NCI-H510A treated with DMSO at 0.1 percent for 48 hours (cell line): ENCODE measurements around the gene GNL2.
"Not testable (repeated sequence)": the region's sequence is repeated elsewhere in the genome, so short reads cannot be mapped to it uniquely, and the experiment has no call there.

ENCODE experiments used
- DNase-seq: peaks from one replicate; lab custom pipeline; 2025; lab: John Stamatoyannopoulos, UW

GNL2 gene

GRCh38 chr1:37606481-37607263 is 10.9 kb upstream of the GNL2 start:
- no peak for DNase-seq

DNA sequence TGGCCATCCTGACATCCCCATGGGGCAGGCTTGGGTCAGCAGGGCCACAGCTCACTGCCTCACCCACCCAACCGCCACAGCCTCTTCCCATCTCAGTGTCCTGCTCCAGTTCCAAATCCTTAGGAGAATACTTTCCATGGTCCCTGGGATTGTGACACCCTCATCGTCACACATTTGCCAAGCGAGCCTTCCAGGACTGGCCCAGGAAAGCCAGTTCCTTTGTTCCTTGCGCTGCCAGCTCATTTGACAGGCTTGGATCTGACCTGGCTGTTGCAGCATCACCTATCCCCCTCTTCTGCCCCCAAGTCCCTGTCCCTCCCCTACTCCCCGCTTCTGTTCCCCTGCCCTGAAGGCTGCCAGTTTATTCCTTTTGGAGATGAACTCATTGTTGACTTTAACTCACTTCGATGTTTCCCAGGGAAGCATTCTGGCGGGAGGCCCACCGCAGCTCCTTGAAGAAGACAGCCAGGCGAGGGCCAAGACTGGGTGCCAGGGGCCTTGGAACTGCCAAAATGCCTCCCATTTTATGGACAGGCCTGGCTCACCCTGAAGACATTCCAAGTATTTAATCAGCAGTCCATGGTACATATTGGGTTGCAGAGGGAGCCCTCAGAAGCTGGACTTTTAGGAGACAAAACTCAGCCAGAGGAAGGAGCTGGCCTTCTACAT is 10.2 kb upstream of the GNL2 start:
- no peak for DNase-seq

GRCh38 chr1:37605061-37605650 is 9.4 kb upstream of the GNL2 start:
- no peak for DNase-seq

DNA sequence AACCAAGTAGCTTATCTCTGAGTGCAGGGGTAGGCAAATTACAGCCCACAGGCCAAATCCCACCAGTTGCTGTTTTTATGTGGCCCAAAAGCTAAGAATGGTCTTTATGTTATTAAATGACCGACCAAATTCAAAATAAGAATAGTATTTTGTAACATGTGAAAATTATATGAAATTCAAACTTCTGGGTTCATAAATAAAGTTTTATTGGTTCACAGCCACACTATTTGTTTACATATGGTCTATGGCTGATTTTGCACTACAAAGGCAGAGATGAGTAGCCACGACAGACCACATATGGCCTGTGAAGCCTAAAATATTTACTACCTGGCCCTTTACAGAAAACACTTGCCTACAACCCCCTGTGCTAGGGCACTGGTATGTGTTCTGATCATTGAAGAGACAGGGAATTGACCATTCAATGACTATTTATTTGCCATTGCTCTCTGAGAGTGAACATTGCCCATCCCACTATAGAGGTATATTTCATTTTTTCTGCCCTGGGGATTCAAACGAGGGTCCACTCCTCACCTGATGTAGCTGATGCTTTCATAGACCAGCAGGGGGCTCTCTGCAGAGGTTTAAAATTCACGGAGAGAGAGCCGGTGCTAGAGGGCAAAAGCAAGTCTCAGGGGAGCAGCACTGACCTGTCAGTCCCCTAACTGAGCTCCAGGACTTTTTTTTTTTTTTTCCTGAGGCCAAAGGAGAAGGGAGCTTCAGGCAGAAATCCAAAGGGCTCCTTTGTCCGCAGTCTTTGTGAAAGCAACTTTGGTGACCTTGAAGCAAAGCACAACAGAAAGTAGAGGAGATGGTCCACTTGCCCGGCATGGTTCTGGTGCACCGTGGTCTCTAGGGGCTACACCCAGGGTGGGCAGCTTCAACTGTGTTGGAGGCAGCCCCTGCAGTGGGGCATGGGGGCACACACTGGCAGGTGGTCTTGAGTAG is 7.3 kb upstream of the GNL2 start:
- DNase-seq = peak; percentile 99

DNA sequence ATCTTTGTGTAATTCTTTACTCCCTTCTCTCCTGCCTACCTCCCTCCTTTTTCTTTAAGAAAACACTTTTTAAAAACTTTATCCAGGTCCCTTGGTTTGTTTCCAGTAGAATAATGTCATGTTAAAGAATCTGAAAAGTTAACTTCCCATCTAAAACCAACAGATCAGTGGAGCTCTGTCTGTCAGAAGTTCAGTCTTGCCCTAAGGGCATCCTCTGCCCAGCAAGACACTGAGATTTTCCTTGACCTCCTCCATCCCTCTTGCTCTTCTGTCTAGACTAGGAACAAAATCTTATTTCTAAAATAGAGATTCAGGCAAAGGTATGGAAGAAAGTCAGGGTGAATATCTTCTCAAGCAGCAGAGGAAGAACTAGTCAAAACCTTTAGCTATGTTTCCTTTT is 5.7 kb upstream of the GNL2 start:
- DNase-seq = no peak

DNA sequence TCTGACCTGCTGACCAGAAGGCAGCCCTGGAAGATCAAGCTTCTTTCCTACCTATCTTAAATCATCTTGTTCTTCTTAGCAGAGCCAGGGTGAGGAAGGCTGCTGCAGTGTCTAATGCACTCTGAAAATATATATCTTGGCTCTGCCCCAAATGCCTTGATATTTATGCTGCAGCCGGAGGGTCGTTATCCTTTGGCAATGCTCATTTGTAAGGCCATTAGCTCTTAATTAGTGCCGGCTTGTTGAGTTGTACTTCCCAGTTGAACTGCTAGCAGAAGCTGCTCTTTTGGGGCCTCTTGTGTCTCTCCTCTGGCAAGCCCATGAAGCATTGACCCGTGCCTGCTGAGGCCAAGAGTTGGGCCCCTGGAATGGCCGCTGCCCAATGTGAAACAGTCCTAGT is 4.2 kb upstream of the GNL2 start:
- no peak for DNase-seq

GRCh38 chr1:37596182-37596667 is 488 bp upstream of the GNL2 start:
- no peak for DNase-seq

GRCh38 chr1:37593726-37594125 is 2.0 kb downstream of the GNL2 start:
- DNase-seq = no peak

DNA sequence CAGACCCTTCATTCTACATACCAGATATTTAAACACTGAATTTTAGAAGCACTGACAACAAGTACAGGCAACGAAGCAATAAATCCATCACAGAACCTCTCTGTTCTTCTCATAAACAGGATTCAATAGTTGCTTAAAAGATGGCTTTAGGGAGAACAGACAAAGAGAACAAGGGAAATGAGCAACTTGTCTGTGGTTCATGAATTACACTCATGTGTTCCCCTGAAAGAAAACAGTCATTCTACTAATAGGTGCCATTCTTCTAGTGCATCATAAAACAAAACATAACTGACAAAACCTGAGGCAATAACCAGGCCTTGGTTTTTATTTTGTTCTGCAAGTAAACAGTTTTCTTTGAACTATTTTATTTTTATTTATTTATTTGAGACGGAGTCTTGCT is 6.8 kb downstream of the GNL2 start:
- no peak for DNase-seq

GRCh38 chr1:37584544-37584943 is 11.2 kb downstream of the GNL2 start:
- DNase-seq = not testable (repeated sequence)

DNA sequence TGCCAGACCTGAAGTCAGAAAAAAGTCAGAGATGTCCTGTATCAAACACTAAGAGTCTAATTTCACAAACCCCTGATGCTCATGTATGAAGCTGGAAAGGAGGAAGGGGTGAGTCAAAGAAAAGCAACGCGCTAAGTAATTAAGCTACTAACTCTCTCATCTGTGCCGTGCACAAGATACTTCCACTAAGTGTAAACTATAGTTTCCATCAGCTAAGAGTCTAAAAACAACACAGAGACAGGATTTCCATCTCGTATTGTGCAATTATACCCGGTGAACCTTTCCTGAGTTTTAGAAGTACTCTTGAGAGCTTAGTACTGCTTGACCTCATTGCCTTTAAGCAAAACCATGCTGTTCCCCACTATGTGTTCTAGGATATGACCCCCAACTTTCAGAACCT is 20.0 kb downstream of the GNL2 start:
- DNase-seq = no peak

GRCh38 chr1:37574834-37575480 is 20.8 kb downstream of the GNL2 start:
- DNase-seq = no peak

- no peak for DNase-seq
Measured at GRCh38 chr1:37570528-37571334, 25.0 kb downstream of the GNL2 start.

DNA sequence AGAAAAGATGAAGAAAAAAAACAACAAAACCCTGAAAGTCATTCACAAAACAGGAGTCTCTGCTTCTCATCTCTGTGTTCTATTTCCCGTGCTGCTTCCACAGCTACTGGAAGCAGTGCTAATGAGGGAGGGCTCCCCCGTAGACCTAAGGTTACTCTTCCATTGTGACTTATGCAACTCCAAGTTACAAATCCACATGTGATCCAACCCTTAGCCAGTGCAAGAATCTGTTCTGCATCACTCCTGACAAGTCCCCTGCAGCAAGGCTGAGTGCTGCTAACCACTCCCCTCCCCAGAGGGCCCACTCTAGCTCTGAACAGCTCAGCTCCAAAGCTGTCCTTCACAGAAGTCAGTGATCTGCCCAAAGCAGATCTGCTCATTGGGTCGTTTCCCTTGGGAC is 28.7 kb downstream of the GNL2 start:
- no peak for DNase-seq

- no peak for DNase-seq
Measured at GRCh38 chr1:37564892-37565291, 30.8 kb downstream of the GNL2 start.

- DNase-seq = no peak
Measured at GRCh38 chr1:37562984-37563383, 32.8 kb downstream of the GNL2 start.

GRCh38 chr1:37561133-37562132 is 34.3 kb downstream of the GNL2 start:
- DNase-seq = peak; percentile 87

- DNase-seq = no peak
Measured at GRCh38 chr1:37560401-37561132, 35.2 kb downstream of the GNL2 start.

DNA sequence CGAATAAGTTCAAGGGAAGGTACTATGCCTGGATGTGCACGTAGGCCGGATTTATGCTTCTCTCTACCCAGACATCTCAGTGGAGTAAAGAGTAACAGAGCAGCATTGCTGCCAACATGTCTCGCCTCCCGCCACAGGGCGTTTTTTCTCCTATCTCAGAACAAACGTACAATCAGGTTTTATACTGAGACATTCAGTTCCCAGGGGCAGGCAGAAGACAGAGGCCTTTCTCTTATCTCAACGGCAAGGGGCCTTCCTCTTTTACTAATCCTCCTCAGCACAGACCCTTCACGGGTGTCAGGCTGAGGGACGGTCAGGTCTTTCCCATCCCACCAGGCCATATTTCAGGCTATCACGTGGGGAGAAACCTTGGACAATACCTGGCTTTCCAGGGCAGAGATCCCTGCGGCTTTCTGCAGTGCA is 35.8 kb downstream of the GNL2 start:
- not testable (repeated sequence) for DNase-seq
